NB4 (cell line): ENCODE results near the gene QRFPR.

Experiments
- CTCF ChIP-seq: IDR thresholded peaks from one replicate; pipeline ENCODE4 v1.5.1; 2012; ENCODE audit warnings: low read depth, low read length
- MAX ChIP-seq: IDR thresholded peaks from 2 replicates; pipeline ENCODE4 v1.6.1; 2011; ENCODE audit warnings: low read depth, low read length
- POLR2A ChIP-seq: IDR thresholded peaks from 2 replicates; pipeline ENCODE4 v1.6.1; 2011; ENCODE audit warnings: mild to moderate bottlenecking; ENCODE audit not compliant: insufficient read length; ENCODE audit errors: extremely low read depth

DNA sequence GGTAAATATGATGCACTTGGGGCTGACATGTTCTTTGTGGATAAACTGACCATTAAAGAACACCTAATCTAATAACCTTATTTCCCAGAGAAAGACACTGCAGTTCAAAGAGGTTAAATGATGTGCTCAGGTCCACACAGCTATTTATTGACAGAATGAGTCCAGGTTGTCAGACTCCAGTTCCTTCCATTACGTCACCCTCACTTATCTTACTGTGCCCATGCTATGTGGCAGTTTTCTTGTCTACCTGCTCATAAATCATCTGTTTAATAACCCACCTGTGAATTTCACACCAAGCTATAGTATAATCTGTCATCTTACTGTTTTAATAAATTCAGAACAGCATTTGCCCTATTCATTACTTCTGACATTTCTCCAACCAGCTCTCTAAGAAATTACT is 36.7 kb downstream of the QRFPR start:
- TF ChIP-seq CTCF (no peak), MAX (no peak), POLR2A (no peak)
